ENCODE results near the gene SERF2.
"Not testable (repeated sequence)": the region's sequence is repeated elsewhere in the genome, so short reads cannot be mapped to it uniquely, and the experiment has no call there.

Gene SERF2

DNA sequence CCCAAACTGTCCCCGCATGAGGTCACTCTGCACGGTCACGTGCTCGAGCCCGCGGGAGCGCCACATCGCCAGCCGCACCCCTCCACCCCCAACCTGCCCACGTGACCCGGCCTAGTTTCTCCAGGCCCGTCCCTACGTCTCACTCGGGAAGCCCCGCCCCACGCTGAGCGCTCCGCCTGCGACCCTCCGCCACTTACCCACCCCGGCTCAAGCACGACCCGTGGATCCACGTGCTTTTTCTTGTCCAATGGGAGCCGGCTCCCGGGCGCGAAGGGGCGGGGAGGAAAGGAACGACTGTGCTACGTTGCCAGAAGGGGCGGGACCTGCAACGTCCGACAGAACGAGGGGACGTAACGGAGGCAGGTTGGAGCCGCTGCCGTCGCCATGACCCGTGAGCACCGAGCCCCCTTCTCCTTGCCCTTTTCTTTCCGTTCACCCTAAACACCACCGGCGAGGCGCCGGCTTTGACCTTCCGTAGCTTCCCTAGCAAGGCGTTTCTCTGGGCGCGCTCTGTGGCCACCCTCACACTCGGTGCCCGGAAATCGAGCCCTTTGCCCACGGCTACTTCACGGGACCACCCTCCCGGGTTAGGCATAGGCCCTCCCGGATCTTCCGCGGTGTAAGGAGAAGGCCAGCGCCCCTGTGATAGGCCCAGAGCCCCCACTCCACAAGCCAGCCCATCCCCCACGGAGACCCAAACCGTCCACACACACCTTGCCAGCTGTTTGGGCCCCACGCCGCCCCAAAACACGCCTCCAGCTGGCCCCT is at the start of gene SERF2:
SERF2 (plus strand) TSS at position 328 of the 768 bp plus-strand sequence; CDS start at position 385, 57 bp downstream.
- DNase-seq: peak; percentile 99

DNA sequence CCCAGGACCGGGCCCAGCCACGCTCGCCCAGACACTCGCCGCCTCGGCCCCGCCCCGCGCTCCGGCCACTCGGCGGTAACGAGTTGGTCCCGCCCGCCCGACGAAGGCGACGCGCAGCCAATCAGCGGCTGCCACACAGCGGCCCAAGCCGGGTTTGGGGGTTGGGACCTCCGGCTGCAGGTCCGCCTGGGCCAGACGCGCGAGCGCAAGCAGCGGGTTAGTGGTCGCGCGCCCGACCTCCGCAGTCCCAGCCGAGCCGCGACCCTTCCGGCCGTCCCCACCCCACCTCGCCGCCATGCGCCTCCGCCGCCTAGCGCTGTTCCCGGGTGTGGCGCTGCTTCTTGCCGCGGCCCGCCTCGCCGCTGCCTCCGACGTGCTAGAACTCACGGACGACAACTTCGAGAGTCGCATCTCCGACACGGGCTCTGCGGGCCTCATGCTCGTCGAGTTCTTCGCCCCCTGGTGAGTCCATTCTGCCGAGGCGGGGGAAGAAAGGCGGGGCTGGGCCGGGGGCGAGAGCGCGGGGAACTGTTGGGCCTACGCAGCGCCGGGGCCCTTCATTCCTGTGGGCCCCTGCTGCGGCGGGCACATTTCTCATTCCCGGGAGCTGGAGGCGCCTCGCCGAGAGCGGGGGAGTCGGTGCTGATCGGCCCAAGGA is 45.7 kb upstream of the SERF2 start, which contains the start of gene PDIA3:
PDIA3 (plus strand) TSS at position 194 of the 658 bp plus-strand sequence; CDS start at position 296, 102 bp downstream.
- DNase-seq: peak; percentile 73

DNA sequence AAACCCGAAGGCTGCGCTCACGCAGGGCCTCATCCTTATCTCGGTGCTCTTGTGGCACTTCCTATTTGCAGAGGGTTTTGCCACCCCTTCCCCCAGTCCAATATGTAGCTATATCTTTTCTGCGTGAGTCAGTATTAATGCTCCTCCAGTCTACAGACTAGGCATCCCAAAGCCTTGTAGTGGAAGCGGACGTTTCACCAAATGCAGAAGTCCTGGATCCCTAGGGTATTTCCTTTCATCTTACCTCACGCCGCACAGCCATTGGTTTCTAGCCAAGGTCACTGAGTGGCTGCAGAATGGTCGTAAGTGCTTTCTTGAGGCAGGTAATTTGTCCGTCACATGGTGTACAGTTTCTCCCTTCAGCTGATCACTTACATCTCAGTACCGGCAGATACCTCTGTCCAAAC is 45.2 kb upstream of the SERF2 start:
- DNase-seq: not testable (repeated sequence)

DNA sequence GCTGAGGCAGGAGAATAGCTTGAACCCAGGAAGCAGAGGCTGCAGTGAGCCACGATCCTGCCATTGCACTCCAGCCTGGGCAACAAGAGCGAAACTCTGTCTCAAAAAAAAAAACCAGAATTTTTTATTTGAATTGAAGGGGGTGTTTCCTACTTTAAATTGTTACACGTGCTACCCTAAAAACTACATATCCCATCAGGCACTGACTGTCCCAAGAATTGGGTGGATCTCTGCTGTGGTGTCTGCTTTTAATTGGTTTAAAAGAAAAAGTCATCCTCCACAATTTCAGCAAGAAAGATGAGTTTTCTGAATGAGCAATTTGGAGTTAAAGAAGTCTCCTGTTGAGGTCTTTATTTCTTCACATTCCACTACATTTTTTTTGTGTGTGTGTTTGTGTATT is 43.7 kb upstream of the SERF2 start:
- DNase-seq: no peak

DNA sequence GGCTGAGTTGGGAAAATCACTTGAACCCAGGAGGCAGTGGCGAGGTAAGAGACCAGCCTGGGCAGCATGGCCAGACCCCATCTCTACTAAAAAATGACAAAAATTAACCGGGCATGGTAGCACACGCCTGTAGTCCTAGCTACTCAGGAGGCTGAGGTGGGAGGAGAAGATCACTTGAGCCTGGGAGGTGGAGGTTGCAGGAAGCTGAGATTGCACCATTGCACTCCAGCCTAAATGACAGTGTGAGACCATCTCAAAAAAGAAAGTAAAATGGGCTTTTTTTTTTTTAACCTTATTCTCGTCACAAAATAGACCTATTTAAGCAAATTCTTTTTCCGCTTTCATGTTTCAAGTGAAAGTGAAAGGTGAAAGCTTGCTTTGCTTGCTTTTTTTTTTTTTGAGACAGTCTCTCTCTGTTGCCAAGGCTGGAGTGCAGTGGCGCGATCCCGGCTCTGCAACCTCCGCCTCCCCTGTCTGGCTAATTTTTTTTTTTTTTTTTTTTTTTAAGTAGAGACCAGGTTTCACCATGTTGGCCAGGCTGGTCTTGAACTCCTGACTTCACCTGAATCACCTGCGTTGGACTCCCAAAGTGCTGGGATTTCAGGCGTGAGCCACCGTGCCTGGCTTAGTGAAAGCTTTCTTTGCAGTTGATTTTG is 42.3 kb upstream of the SERF2 start:
- DNase-seq: no peak

DNA sequence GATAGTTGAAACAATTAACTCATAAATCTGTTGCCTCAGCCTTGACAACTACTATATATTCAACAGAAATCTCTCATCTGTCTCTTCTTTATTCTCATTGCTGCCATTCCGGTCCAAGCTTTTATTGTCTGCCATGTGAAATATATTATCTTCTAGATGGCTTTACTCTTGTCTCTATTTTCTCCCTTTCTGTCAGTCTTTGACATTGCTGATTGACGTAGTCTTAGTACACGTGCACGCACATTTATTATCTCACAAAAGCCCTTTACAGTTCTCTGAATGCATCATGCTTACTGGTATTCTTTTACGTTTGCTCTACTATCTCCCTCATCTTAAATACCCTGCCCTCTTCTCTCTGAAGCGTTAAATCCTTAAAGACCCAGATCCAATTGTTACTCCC is 40.2 kb upstream of the SERF2 start:
- DNase-seq: no peak

DNA sequence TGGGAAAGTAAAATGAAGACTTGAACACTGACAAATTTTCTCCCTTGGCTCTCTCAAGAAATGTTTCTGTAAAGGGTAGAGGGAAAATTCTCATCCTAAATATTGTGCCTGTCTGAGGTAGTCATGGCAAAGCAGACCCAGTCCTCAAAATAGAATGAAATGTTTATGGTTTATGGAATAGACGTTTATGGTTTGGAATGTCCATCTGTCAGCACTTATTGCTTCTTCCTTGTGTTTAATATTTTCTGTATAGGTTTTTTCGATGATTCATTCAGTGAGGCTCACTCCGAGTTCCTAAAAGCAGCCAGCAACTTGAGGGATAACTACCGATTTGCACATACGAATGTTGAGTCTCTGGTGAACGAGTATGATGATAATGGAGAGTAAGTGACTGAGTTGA is 29.3 kb upstream of the SERF2 start:
- DNase-seq: no peak

DNA sequence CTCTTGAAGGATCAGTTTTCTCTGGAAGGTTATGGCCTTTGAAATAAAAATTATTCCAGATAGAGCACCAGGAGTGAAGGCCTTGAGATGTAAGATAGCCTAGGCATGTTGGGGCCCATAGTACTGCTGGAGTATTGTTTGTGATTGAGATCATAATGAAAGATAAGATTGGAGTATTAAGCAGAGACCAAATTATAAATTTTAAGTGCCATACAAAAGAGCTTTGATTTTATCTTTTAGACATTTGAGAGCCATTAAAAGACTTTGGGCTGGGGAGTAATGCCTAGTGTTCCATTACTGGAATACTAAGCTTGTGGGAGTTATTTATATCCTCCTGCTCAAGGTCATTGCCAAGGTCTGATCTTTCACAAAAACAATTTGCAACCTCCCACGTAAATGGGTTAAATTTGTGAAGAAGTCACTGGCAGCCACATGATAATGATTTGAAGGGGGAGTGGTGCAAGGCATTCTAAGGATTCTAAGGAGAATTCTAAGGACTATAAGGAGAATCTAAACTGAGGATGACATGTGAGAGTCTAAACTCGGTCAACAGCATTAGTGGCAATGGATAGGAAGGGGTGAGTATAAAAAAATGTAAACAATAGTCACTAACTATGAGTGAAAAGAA is 28.2 kb upstream of the SERF2 start:
- no peak for DNase-seq

DNA sequence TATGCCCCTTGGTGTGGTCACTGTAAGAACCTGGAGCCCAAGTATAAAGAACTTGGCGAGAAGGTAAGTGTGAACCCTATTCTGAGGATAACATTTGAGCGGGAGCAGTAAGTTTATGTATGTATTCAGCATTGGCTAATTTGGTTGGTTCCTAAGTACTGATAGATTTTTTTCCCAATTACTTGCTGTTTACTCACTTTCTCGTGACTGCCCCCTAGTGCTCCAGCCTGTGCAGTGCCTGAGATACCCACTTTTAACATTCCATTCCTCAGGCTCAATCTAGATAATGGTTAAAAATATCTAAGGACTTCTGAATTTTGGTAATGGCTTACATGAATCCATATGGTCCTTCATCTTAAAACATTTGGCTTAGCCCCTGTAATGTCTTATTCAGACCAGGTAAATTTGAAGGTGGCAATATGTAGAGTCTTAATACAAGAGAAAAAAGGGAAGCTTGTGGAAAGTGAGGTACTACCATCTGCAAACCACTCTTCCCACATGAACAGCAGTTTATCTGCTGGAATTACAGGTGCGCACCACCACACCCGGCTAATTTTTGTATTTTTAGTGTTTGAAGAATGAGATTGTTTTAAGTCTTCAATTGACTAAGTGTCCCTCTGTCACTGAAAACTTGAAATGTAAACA is 22.4 kb upstream of the SERF2 start:
- peak; percentile 34 for DNase-seq

DNA sequence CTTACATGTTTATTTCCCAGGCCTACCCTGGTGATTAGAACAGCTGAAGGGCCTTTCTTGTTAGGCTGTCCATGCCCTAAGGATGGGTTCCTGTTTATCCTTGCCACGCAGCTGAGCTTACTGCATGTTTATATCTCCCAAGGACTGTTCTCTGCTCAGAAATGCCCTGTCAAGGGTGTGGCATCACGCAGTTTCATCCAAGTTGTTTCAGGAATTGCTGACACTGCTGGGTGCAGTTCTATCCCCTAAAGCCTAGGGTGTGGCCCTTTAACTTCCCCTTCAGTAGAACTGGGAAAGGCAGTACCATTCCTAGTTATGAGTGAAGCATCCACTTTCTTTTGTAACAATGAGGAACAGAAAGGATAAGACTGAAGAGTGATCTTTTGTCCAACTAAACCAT is 20.3 kb upstream of the SERF2 start:
- no peak for DNase-seq

DNA sequence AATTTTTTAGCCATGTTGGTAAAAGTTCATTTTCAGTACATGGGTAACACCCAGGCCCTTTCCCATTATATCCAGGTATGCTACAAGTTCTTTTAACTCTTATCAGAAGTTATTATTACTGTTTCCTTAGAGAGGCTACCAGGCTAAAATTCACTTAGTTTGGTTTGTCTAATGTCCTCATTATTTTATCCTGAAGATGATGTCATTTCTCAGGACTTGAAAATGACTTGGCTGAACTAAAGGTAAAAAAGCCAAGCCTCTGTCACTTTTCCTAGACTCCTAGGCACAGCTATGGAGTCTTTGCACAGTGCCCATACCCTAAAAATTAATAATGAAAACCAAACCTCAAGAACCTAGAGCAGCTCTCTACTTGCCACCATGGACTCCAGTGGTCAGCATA is 19.5 kb upstream of the SERF2 start:
- DNase-seq: no peak

DNA sequence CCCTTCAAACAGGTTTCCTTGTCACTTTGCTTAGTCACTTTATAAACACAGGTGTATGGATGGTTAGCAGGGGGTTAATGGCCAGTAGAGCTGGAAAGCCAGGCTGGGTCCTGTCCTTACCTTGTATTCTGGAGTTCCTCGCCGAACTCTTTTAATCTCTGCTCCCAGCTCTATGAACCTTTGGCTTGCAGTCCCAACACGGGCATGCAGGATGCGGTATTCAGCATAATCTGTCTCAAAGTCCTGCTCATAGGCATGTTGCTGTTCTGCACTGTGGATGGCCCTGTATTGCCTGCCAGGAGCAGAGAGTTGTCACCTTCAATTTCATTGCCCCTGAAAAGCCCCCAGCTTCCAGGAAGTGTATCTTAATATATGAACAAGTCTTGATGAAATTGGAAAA is 18.1 kb upstream of the SERF2 start:
- DNase-seq: no peak

DNA sequence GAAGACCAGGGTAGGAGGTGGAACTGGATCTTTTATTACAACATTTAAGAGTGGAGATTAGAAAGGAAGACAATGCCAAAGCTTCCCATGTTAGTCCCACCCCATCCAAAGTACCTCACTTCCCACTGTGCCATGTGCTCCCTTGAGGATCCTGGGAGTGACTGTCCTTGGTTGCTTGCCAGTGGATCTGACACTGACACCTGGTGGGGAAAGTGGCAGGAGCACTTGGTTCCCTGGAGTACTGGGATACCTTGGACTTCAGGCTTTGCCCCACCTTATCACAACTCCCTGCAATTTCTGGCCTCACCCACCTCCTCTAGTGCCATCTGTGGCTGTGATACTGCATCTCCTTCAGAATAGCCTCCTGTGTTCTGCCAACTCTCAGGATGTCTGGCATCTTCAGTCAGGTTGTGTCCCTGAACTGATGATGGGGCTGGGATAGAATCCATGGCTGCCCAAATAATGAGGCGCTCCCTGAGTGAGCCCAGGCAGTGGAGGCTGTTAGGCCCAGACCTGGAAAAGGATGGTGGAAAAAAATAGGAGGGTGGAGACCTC is 16.6 kb upstream of the SERF2 start:
- no peak for DNase-seq

DNA sequence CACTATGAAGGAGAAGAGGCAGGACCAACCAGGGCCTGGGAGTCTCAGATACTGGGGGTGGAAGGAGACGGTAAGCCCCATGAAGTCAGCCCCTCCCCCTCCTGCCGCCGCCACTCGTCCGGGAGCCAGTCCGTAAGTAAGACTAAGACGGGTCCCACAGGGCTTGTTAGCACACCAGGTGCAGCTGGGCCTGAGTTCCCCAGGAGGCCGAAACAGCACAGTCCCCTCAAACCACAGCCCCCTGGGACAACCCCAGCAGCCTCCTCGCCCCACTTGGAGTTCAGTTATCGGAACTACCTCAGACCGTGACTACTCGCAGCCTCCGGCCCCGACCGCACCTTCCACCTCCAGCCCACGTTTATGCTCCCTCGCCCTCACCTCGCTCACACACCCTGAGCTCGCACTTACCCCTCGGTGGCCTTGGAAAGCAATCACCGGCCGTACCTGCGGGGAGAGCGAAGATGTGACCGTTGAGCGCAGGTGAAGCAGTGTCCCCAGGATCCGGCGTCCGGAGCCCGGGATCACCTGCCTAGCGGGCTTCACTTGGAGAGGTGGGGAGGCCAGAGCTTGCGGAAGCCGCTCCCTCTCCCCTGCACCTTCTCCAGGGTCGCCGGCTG is 15.9 kb upstream of the SERF2 start:
- no peak for DNase-seq

DNA sequence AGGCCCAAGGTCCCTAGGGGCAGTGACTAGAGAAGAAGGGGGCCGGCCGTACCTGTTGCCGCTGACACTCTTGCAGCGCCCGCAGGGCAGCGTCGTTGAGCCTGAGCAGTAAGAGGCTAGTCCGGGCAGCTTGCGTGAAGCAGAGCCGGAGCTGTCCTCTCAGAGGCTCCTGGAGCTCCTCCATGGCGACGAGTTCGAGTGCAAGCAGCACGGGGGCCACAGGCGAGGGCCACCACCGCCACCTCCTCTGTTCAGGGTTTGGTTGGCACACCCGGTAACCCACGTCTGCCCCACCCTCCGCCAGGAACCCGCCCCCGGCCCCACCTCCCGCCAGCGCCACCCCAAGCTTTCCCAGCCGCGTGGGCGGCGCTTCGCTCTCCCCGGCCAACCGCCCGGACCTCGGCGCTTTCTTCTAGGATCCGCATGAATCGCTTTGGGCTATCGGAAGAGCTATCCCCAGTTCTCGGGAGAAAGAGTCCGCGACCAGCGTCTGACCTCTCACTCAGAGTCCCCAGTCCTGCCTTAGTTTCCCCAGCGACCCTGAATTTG is 15.3 kb upstream of the SERF2 start, which contains the start of gene ELL3:
ELL3 (minus strand) TSS at position 249 of the 549 bp plus-strand sequence; CDS start at position 184, 65 bp downstream.
- DNase-seq: peak; percentile 67

DNA sequence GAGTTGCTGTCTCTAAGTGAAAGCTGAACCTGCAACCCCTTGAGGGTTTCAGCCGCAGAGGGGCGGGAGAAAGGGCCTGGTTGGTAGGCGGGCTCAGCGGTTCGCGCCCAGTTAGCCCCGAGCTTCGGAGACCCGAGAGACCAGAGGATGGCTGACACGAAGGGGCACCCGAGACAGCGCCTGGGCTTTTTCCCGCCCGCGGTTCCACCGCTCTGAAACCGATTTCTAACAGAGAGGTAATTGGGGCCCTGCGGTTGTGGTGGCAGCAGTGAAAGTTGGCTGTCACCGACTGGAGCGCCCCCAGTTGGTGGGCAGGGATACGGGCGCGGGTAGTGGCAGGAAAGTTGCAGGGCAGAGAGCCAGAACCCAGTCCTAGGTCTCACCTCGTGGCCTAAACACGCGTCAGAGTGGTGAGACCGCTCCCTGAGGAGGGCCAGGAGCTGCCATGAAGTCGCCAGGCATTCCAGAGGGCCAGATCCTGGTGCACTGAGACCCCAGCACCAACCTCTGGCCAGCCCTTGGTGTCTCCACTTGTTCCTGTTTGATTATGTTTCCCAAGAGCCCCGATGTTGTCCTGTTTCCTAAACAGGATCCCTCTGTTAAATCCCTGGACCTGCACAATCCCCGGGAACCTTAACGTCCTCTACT is 14.7 kb upstream of the SERF2 start:
- DNase-seq: peak; percentile 71

DNA sequence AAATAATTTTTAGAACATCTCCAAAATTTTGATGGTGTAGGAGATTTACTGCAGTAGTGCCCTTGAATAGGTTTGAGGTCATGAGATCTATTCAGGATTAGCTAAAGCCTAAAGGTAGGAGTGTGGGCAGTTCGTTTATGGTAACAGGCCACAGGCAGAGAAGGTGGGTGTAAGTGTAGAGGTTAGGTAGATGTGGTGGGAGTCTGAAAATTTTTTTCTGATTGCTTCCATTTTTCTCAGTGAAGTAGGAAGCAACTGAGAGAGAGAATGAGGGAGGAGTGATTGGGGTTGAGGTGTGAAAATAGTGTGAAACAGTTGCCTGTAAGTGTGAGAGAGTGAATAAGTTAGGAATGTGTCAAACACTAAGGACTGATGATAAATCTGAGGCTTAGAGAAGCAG is 13.1 kb upstream of the SERF2 start:
- DNase-seq: no peak

DNA sequence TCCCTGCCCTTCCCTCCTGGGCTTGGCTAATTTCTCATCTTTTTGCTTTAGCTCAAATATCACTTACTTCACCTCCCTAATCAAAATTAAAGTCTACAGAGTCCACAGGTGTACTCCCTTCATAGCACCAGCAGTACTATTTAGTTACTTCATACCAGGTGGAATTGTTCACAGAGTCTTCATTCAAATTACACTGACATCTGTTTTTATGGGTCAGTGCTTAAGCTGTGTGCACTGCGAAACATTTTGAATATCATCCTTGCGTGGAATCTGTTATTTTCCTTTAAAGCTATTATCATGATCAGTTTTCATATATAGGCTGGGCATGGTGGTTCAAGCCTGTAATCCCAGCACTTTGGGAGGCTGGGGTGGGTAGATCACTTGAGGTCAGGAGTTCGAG is 2.7 kb upstream of the SERF2 start:
- no peak for DNase-seq

DNA sequence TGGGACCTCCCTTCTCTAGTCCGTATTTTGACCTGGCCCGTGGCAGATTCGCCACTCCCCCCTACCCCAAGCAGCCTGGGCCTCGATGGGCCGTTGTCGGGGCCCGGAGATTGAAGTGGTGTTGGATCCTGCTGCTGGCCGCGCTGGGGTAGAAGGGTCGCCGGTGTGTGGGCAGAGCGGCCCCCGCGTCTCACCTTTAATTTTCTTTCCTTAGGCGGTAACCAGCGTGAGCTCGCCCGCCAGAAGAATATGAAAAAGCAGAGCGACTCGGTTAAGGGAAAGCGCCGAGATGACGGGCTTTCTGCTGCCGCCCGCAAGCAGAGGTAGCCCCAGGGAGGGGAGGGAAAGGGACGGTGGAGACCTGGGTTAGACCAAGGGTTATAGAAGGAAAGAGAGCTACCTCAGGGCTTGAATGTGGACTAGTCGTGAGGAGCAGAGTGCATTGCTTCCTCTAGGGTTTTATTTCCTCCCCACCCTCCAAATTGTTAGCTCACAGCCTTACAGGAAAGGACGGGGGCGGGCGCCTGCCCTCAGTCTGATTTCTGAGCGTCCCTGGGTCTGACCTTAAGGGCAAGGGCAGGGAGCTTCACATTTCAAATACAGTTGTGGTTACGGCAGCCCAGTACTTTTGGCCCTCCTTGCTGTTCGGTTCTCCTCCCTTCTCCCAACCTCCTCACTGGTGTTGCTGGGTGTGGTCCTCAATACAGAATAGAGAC is 799 bp downstream of the SERF2 start:
- DNase-seq: no peak

DNA sequence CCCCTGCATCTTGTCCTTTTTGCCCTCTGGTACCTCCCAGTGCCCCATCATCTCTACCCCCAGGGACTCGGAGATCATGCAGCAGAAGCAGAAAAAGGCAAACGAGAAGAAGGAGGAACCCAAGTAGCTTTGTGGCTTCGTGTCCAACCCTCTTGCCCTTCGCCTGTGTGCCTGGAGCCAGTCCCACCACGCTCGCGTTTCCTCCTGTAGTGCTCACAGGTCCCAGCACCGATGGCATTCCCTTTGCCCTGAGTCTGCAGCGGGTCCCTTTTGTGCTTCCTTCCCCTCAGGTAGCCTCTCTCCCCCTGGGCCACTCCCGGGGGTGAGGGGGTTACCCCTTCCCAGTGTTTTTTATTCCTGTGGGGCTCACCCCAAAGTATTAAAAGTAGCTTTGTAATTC is 1.5 kb downstream of the SERF2 start:
- no peak for DNase-seq

Data from activated CD4-positive, alpha-beta T cell treated with anti-CD3 and anti-CD28 coated beads for 1 hour (primary cell).